GM18526 (cell line): ENCODE results near the gene ERI3.

Experiments
- POLR2A ChIP-seq: IDR thresholded peaks from 3 replicates; pipeline ENCODE4 v1.6.1; 2011; ENCODE audit not compliant: insufficient read length; ENCODE audit errors: extremely low read depth

The ERI3 gene

GRCh38 chr1:44328671-44329416 is 26.2 kb downstream of the ERI3 start:
- no peak for TF ChIP-seq POLR2A

GRCh38 chr1:44327679-44328491 is 27.2 kb downstream of the ERI3 start:
- no peak for TF ChIP-seq POLR2A

- TF ChIP-seq POLR2A: no peak
These were observed 28.1 kb downstream of the ERI3 start for GRCh38 chr1:44326821-44327465.

- no peak for TF ChIP-seq POLR2A
These were observed 28.9 kb downstream of the ERI3 start for GRCh38 chr1:44326024-44326701.

- TF ChIP-seq POLR2A: no peak
These were observed 31.1 kb downstream of the ERI3 start for GRCh38 chr1:44323947-44324346.

- TF ChIP-seq POLR2A: no peak
These were observed 32.7 kb downstream of the ERI3 start for GRCh38 chr1:44322367-44322766.

GRCh38 chr1:44321466-44321865 is 33.6 kb downstream of the ERI3 start:
- TF ChIP-seq POLR2A: no peak

GRCh38 chr1:44318097-44319088 is 36.7 kb downstream of the ERI3 start:
- TF ChIP-seq POLR2A: no peak

GRCh38 chr1:44316231-44316759 is 38.8 kb downstream of the ERI3 start:
- TF ChIP-seq POLR2A: no peak

GRCh38 chr1:44315521-44315920 is 39.5 kb downstream of the ERI3 start:
- TF ChIP-seq POLR2A: no peak

GRCh38 chr1:44314452-44314851 is 40.6 kb downstream of the ERI3 start:
- TF ChIP-seq POLR2A: no peak

GRCh38 chr1:44313265-44313918 is 41.7 kb downstream of the ERI3 start:
- no peak for TF ChIP-seq POLR2A

GRCh38 chr1:44312399-44313196 is 42.5 kb downstream of the ERI3 start:
- no peak for TF ChIP-seq POLR2A
